Mucosa of descending colon (tissue), 3 donors: ENCODE measurements around the gene ST6GALNAC3. TPM values are rescaled to one million over a fixed set of nuclear protein-coding genes. Genes with fewer than 3 reads are reported as not detected.
"Not testable (repeated sequence)": the region's sequence is repeated elsewhere in the genome, so short reads cannot be mapped to it uniquely, and the experiment has no call there.

Experiments
- ATAC-seq: fragments of 200-7000 bp; cut with Tn5 transposase; one replicate; pipeline ENCODE4 v1.9.1; 2020; ENCODE audit warnings: mild to moderate bottlenecking, moderate library complexity
- DNase-seq, 3 donors: peaks; one replicate each; pipeline ENCODE4 v3.0.0-alpha.2; 2020
- H3K36me3 ChIP-seq: fragments of 200-600 bp; one replicate; pipeline ENCODE4 v1.8.0; 2021; ENCODE audit warnings: low read depth, mild to moderate bottlenecking
- H3K4me1 ChIP-seq: fragments of 200-600 bp; one replicate; pipeline ENCODE4 v1.8.0; 2021; ENCODE audit warnings: low read depth, mild to moderate bottlenecking
- H3K4me3 ChIP-seq: fragments of 200-600 bp; one replicate; pipeline ENCODE4 v1.8.0; 2021; ENCODE audit warnings: mild to moderate bottlenecking
- H3K9me3 ChIP-seq: fragments of 200-600 bp; one replicate; pipeline ENCODE4 v1.8.0; 2021; ENCODE audit warnings: mild to moderate bottlenecking
- CTCF ChIP-seq: fragments of 200-600 bp; IDR thresholded peaks from one replicate; pipeline ENCODE4 v1.8.0; 2022; ENCODE audit warnings: antibody characterized with exemption, mild to moderate bottlenecking
- intact Hi-C, 2 donors: fragments of 100-400 bp; cut with DNase I in 1 of 2; cut with micrococcal nuclease in 1 of 2; formaldehyde crosslinking; loops; one replicate each; pipeline versions ENCODE4 v1.11.0 to v1.11.1; 2022; cut with DNase I, micrococcal nuclease
- total RNA-seq, 3 donors: library from RNA; stranded (reverse); fragmentation: NEBNext Ultra II Directional in 2 of 3; extraction: Animal tissue kit (Norgen Biotek cat#: 25700) in 2 of 3; gene quantifications; one replicate each; pipeline versions ENCODE4 v1.2.1 to v1.2.4, GENCODE V29; 2021 to 2023
- donor health status: DM: no; HTN: no; CAD: no; lungs with moderate emphysema.
- donor health status: DM: no; HTN: no; CAD: no.
- donor health status: DM: no; HTN: yes; CAD: no.

ST6GALNAC3 gene
- total RNA-seq, 3 donors from 2014 or later, result 5.4 to 9.0 (median 6.7) TPM

GRCh38 chr1:76109404-76109803 is 34.9 kb downstream of the ST6GALNAC3 start:
- intact Hi-C loops, result no loop called here
- H3K36me3 ChIP-seq, result no peaks in the 10 kb centered on the region
- no peaks in the 10 kb centered on the region for H3K4me1 ChIP-seq
- no peak for TF ChIP-seq CTCF
- H3K9me3 ChIP-seq, result no peaks in the 10 kb centered on the region
- DNase-seq (no peak), ATAC-seq (peak; percentile 44)
- no peak overlapping the region for H3K4me3 ChIP-seq

GRCh38 chr1:76109901-76110560 is 35.5 kb downstream of the ST6GALNAC3 start:
- intact Hi-C loops, result no loop called here
- Histone ChIP-seq H3K9me3 (no peaks in the 10 kb centered on the region), H3K4me1 (no peaks in the 10 kb centered on the region), H3K4me3 (no peak overlapping the region), H3K36me3 (no peaks in the 10 kb centered on the region)
- DNase-seq (no peak), ATAC-seq (peak; percentile 12)
- no peak for TF ChIP-seq CTCF

GRCh38 chr1:76110666-76111065 is 36.1 kb downstream of the ST6GALNAC3 start:
- no peak for DNase-seq
- intact Hi-C loops, result no loop called here
- Histone ChIP-seq H3K4me3 (no peak overlapping the region), H3K36me3 (no peaks in the 10 kb centered on the region), H3K9me3 (no peaks in the 10 kb centered on the region), H3K4me1 (no peaks in the 10 kb centered on the region)
- TF ChIP-seq CTCF, result no peak
- ATAC-seq, result no peak

- DNase-seq, intact Hi-C loops, H3K4me1 ChIP-seq, H3K4me3 ChIP-seq, H3K36me3 ChIP-seq, ATAC-seq, H3K9me3 ChIP-seq: not testable (repeated sequence)
Observed at GRCh38 chr1:76112321-76112720, 37.8 kb downstream of the ST6GALNAC3 start.

DNA sequence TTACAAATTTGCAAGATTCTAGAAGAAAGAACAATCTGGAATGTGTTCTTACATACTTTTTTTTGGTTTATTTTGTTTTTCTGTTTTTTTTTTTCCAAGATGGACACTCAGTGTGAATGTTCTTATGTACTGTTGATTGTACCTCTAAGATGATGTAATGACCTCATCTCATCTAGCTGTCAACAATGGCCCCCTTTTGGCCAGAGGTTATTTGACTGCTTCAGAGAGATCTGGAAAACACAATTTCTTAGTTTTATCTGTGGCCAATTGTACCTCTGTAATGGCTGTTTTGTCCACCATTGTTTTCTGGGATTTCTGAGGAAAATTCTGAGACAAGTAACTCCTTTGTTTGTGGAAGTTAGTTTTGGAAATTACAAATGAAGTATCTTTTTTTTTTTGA is 38.9 kb downstream of the ST6GALNAC3 start:
- intact Hi-C loops, result no loop called here
- Histone ChIP-seq H3K4me3 (no peak overlapping the region), H3K36me3 (no peaks in the 10 kb centered on the region), H3K4me1 (no peaks in the 10 kb centered on the region), H3K9me3 (no peaks in the 10 kb centered on the region)
- TF ChIP-seq CTCF, result no peak
- DNase-seq (no peak), ATAC-seq (no peak)

DNA sequence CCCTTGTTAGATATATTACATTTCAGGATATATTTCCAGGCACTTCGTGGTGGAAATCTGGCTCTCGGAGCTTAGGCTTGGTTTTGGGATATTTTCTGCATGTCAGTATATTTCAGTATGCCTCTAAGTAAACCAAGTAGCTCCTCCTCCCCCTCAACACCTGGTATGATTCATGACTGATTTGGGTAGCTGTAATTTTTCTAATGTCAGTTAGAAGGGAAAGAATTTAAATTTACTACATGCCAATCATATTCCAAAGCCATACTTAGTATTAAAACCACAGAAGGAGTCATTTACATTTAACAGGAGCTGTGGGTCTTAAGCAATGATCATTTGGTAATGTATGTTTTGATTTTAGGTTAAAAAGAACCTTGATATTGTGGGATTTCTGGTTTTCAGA is 40.6 kb downstream of the ST6GALNAC3 start:
- intact Hi-C loops, result no loop called here
- no peak for DNase-seq
- no peak for ATAC-seq
- no peak for TF ChIP-seq CTCF
- Histone ChIP-seq H3K4me3 (no peak overlapping the region), H3K4me1 (no peaks in the 10 kb centered on the region), H3K9me3 (no peaks in the 10 kb centered on the region), H3K36me3 (no peaks in the 10 kb centered on the region)
